NCI-H1092 (cell line): ENCODE measurements around the gene ZNF728.
"Not testable (repeated sequence)": the region's sequence is repeated elsewhere in the genome, so short reads cannot be mapped to it uniquely, and the experiment has no call there.

Experiments
- DNase-seq: peaks from one replicate; lab custom pipeline; 2025; lab: John Stamatoyannopoulos, UW

ZNF728 gene

GRCh38 chr19:23002690-23003422, at the start of gene ZNF728:
ZNF728 (minus strand) TSS chr19:23003176; CDS start chr19:23003030, 146 bp downstream.
- DNase-seq, result no peak

- DNase-seq, result no peak
Observed at GRCh38 chr19:23052349-23052748, 49.4 kb upstream of the ZNF728 start.

DNA sequence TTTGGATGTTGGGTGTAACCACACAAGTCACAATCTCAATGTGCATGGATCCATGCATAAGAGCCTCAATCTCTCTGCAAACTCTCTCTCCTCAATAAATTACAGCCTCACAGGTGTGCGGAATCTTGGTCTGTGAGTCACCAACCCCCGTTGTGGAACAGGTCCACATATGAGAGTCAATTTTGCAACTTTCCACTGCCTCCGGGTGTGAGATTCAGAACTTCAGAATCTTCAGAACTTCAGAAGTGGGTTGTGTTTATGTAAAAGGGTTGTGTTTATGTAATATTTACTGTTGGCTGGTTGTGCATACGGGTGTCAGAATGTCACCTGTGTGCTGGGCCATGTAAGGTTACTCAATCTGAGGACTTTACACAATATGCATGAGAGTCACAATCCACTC, 46.3 kb upstream of the ZNF728 start:
- no peak for DNase-seq

GRCh38 chr19:23046743-23047142, 43.8 kb upstream of the ZNF728 start:
- no peak for DNase-seq

DNA sequence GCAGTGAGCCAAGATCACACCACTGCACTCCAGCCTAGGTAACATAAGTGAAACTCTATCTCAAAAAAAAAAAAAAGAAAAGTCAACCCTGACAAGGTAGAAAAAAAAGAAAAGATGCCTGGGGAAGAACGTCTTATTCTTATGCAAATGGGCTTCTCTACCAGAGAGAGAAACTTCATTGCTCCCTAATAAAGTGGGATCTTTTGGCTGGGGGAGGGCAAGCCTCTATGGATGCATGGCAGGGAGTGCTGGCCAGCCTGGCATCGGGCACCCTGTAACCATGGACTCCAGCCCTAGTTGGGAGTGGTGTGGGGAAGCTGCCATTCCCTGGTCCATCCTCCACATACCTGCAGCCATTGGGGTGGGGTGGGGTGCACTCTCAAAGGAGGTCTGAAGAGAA, 30.7 kb upstream of the ZNF728 start:
- no peak for DNase-seq

- no peak for DNase-seq
Observed at GRCh38 chr19:23015660-23016059, 12.7 kb upstream of the ZNF728 start.

DNA sequence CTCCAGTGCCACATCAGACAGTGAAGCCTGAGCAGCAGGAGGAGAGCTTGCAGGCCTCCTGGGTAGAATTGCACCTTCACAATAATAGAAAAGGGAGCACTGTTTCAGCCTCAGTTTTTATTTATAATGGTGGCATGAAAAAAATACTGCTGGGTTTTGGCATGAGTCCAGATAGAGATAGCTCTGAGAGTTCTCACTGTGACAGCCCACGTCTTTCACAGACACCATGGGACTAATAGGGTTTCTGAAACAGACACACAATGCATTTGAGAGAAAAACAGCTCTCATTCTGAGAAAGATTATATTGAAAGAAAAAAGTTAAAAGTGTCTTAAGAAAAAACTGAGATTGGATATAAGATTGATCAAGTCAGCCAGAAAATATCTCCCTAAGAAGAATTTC, 8.0 kb downstream of the ZNF728 start:
- DNase-seq, result not testable (repeated sequence)

- DNase-seq, result no peak
Observed at GRCh38 chr19:22976248-22976647, 26.7 kb downstream of the ZNF728 start.

DNA sequence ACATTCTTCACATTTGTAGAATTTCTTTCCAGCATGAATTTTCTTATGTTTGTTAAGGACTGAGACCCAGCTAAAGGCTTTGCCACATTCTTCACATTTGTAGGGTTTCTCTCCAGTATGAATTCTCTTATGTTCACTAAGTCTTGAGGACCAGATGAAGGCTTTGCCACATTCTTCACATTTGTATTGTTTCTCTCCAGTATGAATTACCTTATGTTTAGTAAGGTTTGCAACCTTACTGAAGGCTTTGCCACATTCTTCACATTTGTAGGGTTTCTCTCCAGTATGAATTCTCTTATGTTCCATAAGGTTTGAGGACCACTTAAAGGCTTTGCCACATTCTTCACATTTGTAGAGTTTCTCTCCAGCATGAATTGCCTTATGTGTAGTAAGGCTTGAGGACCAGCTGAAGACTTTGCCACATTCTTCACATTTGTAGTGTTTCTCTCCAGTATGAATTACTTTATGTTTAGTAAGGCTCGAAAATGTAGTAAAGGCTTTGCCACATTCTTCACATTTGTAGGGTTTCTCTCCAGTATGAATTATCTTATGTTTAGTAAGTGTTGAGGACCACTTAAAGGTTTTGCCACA, 27.3 kb downstream of the ZNF728 start:
- DNase-seq, result not testable (repeated sequence)

- no peak for DNase-seq
Observed at GRCh38 chr19:22945560-22945959, 57.4 kb downstream of the ZNF728 start.

- DNase-seq, result no peak
Observed at GRCh38 chr19:22935151-22935550, 67.8 kb downstream of the ZNF728 start.

DNA sequence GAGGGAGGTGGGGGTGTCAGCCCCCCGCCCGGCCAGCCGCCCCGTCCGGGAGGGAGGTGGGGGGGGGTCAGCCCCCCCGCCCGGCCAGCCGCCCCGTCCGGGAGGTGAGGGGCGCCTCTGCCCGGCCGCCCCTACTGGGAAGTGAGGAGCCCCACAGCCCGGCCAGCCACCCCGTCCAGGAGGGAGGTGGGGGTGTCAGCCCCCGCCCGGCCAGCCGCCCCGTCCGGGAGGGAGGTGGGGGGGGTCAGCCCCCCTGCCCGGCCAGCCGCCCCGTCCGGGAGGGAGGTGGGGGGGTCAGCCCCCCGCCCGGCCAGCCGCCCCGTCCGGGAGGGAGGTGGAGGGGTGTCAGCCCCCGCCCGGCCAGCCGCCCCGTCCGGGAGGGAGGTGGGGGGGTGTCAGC, 75.4 kb downstream of the ZNF728 start:
- DNase-seq, result not testable (repeated sequence)

GRCh38 chr19:22925181-22925580, 77.8 kb downstream of the ZNF728 start:
- DNase-seq, result not testable (repeated sequence)
